ENCODE results near the gene GUCY2F.

GUCY2F gene

DNA sequence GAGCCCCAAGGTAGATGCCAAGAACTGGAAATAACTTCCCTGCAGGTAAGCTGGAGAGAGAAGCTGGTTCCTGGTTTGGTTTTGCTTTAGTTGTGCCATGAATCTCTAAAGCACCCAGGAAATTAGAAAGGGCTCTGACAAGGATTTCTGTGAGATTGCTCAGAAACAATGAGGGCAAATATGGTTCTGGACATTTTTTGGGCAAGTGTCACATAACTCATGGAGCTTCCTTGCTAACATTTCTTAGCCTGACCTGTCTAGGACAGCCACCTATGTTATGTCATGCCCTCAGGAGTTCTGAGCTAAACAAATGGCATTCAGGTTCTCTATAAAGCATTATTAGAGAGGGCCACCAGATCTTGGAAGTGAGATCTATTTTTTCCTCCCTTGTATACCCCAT lies 131.8 kb downstream of the GUCY2F start:
- no peak for DNase-seq (ENCODE audit: extremely low spot score)
- TF ChIP-seq NFRKB (IDR thresholded peaks at IDR 0.05) (no peak), ARNT (IDR thresholded peaks at IDR 0.05) (no peak), FOXM1 (IDR thresholded peaks at IDR 0.05; ENCODE audit: borderline replicate concordance) (no peak), SUZ12 (IDR thresholded peaks at IDR 0.05) (no peak), ELF4 (IDR thresholded peaks at IDR 0.05) (no peak), HDGF (IDR thresholded peaks at IDR 0.05; ENCODE audit: borderline replicate concordance) (no peak), SP1 (IDR thresholded peaks at IDR 0.05) (no peak), LEF1 (IDR thresholded peaks at IDR 0.05; ENCODE audit: borderline replicate concordance) (no peak)
- TF ChIP-seq, protein P1, sequence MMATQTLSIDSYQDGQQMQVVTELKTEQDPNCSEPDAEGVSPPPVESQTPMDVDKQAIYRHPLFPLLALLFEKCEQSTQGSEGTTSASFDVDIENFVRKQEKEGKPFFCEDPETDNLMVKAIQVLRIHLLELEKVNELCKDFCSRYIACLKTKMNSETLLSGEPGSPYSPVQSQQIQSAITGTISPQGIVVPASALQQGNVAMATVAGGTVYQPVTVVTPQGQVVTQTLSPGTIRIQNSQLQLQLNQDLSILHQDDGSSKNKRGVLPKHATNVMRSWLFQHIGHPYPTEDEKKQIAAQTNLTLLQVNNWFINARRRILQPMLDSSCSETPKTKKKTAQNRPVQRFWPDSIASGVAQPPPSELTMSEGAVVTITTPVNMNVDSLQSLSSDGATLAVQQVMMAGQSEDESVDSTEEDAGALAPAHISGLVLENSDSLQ (IDR thresholded peaks at IDR 0.05) = no peak
- ChIA-PET POLR2A (no interaction called here), CTCF (no interaction called here)

DNA sequence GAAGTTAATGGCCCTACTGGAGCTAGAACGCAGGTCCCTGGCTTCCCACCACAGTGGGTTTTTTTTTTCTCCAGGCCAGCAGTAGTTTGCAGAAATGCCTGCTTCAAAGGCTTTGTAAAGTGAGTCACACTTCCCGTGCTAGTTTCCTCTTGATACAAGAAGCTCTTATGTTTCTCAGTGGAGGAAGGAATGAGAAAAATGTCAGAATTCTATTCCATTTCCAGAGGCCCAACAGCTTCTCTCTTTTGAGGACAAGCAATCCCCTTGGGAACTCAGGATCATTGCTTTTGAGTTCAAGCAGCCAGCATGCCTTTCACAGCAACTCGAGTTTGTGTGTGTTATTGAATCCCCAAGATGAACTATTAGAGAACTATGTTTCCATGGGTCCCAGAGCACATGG lies 134.3 kb downstream of the GUCY2F start:
- TF ChIP-seq ZNF384 (IDR thresholded peaks at IDR 0.05) = no peak
- no peak for TF ChIP-seq LEF1 (IDR thresholded peaks at IDR 0.05; ENCODE audit: borderline replicate concordance)
- no peak for TF ChIP-seq BHLHE40 (IDR thresholded peaks at IDR 0.05; ENCODE audit: borderline replicate concordance)
- no peak for TF ChIP-seq FOXK2 (IDR thresholded peaks at IDR 0.05)
- TF ChIP-seq SUZ12 (IDR thresholded peaks at IDR 0.05) = no peak
- TF ChIP-seq SP1 (IDR thresholded peaks at IDR 0.05) = no peak
- no peak for TF ChIP-seq CTBP1 (IDR thresholded peaks at IDR 0.05; ENCODE audit: borderline replicate concordance)
- TF ChIP-seq TARDBP (IDR thresholded peaks at IDR 0.05) = no peak
- no peak for TF ChIP-seq L3MBTL2 (conservative IDR thresholded peaks at IDR 0.05)
- ChIA-PET CTCF (interaction anchor here (0.6 kb wide), 2 partner anchors 11 to 16 kb away, joined by 3 to 4 read pairs; no protein-coding TSS in a partner anchor), POLR2A (no interaction called here)
- no peak for DNase-seq (ENCODE audit: extremely low spot score)

DNA sequence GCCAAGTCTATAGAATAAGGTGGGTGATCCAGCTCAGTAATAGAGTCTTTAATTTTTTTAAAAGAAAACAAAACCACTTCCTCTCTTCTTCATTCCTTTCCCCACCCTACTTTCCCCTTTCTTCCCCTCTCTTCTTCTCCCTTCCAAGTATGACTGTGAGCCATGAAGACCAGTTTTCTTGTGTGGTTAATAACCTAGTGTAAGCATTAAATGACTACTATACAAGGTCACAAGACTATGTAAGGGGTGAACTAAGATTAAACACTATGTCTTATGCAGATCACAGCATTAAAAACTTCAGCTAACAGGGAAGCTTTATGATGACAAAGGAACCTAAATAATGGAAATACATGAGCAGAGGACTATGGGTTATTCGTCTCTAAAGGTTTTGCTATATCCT lies 135.4 kb downstream of the GUCY2F start:
- ChIA-PET POLR2A (no interaction called here), CTCF (no interaction called here)
- DNase-seq (ENCODE audit: extremely low spot score) = no peak
- TF ChIP-seq ARNT (IDR thresholded peaks at IDR 0.05) (no peak), HDGF (IDR thresholded peaks at IDR 0.05; ENCODE audit: borderline replicate concordance) (no peak), BHLHE40 (IDR thresholded peaks at IDR 0.05; ENCODE audit: borderline replicate concordance) (no peak), ELF4 (IDR thresholded peaks at IDR 0.05) (no peak), FOXK2 (IDR thresholded peaks at IDR 0.05) (no peak), SP1 (IDR thresholded peaks at IDR 0.05) (no peak), FOXA1 (IDR thresholded peaks at IDR 0.05) (no peak), L3MBTL2 (conservative IDR thresholded peaks at IDR 0.05) (no peak), CTBP1 (IDR thresholded peaks at IDR 0.05; ENCODE audit: borderline replicate concordance) (no peak), FOXM1 (IDR thresholded peaks at IDR 0.05; ENCODE audit: borderline replicate concordance) (no peak), ZNF384 (IDR thresholded peaks at IDR 0.05) (no peak), LEF1 (IDR thresholded peaks at IDR 0.05; ENCODE audit: borderline replicate concordance) (no peak), SUZ12 (IDR thresholded peaks at IDR 0.05) (no peak), TARDBP (IDR thresholded peaks at IDR 0.05) (no peak)
- TF ChIP-seq, protein P1 (IDR thresholded peaks at IDR 0.05) = no peak

DNA sequence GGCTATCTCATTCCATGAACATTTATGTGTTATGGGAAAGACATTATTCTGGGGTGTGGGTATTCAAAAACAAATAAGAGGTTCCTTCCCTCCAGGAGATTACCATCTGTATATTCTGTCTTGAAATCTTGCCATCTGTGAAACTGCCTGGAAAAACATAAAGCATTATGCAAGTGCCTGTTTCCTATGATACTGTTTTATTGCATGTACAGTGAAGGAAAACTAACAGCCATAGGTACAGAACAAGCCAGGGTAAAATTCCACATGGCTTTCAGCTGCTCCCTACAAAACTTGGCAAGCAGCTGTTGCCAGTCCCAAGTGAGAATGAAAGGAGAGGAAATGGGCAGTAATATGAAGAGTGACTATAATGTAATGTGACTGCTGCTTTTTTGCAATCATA lies 136.0 kb downstream of the GUCY2F start:
- TF ChIP-seq LEF1 (IDR thresholded peaks at IDR 0.05; ENCODE audit: borderline replicate concordance) = no peak
- no peak for TF ChIP-seq TARDBP (IDR thresholded peaks at IDR 0.05)
- TF ChIP-seq, protein P1 (IDR thresholded peaks at IDR 0.05) = no peak
- no peak for TF ChIP-seq BHLHE40 (IDR thresholded peaks at IDR 0.05; ENCODE audit: borderline replicate concordance)
- TF ChIP-seq CTBP1 (IDR thresholded peaks at IDR 0.05; ENCODE audit: borderline replicate concordance) = no peak
- TF ChIP-seq FOXA1 (IDR thresholded peaks at IDR 0.05) = no peak
- TF ChIP-seq ARNT (IDR thresholded peaks at IDR 0.05) = no peak
- no peak for TF ChIP-seq ELF4 (IDR thresholded peaks at IDR 0.05)
- TF ChIP-seq HDGF (IDR thresholded peaks at IDR 0.05; ENCODE audit: borderline replicate concordance) = no peak
- ChIA-PET POLR2A (no interaction called here), CTCF (no interaction called here)
- no peak for DNase-seq (ENCODE audit: extremely low spot score)

DNA sequence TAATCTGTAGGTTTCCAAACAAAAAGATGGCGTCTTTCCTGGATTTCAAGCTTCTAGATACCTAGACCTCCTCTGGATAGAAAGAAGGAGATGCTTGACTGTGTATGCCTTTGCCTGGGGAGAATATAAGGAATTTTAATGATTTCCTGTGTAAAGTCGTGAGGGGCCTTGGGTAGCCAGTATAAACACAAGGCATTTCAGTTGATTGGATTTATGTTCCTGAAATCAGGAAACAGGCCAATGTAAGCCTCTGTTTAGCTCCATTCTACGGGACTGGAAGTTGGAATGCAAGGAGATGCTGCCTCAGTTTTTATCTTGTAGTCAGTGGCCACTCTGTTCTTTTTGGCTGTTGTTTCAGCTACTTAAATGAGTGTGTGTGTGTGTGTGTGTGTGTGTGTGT lies 137.2 kb downstream of the GUCY2F start:
- CTCF ChIA-PET = no interaction called here

DNA sequence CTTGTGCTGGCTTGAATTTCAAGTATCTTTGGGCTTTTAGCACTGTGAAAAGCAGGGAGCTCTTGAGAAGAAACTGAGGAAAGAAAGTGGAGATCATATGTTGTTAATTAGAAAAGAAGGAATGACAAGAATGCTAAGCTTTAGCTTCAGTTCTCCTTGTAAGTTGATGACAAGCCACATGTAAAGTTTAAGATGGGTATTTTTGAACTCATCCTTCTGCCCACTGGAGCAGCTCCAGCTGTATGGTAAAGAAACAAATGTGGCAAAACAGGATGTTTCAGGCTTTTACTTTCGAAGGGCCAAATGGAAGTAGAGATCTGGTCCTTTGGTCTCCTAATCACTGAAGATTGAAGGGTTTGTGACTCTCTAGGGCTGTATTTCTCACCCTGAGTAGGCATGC lies 137.8 kb downstream of the GUCY2F start:
- DNase-seq (ENCODE audit: extremely low spot score) = no peak
- no peak for TF ChIP-seq SUZ12 (IDR thresholded peaks at IDR 0.05)
- no peak for TF ChIP-seq NFRKB (IDR thresholded peaks at IDR 0.05)
- TF ChIP-seq, protein P1 (IDR thresholded peaks at IDR 0.05) = no peak
- TF ChIP-seq TARDBP (IDR thresholded peaks at IDR 0.05) = no peak
- TF ChIP-seq L3MBTL2 (conservative IDR thresholded peaks at IDR 0.05) = no peak
- TF ChIP-seq SP1 (IDR thresholded peaks at IDR 0.05) = no peak
- TF ChIP-seq ARNT (IDR thresholded peaks at IDR 0.05) = no peak
- no peak for TF ChIP-seq FOXA1 (IDR thresholded peaks at IDR 0.05)
- no peak for TF ChIP-seq FOXM1 (IDR thresholded peaks at IDR 0.05; ENCODE audit: borderline replicate concordance)
- TF ChIP-seq HDGF (IDR thresholded peaks at IDR 0.05; ENCODE audit: borderline replicate concordance) = no peak
- TF ChIP-seq ZNF384 (IDR thresholded peaks at IDR 0.05) = no peak
- TF ChIP-seq ELF4 (IDR thresholded peaks at IDR 0.05) = no peak
- TF ChIP-seq BHLHE40 (IDR thresholded peaks at IDR 0.05; ENCODE audit: borderline replicate concordance) = no peak
- TF ChIP-seq FOXK2 (IDR thresholded peaks at IDR 0.05) = no peak
- TF ChIP-seq CTBP1 (IDR thresholded peaks at IDR 0.05; ENCODE audit: borderline replicate concordance) = no peak
- TF ChIP-seq LEF1 (IDR thresholded peaks at IDR 0.05; ENCODE audit: borderline replicate concordance) = no peak
- ChIA-PET POLR2A (no interaction called here), CTCF (no interaction called here)

More for the DNA sequence above, 137.2 kb downstream of the GUCY2F start:
- TF ChIP-seq LEF1 (IDR thresholded peaks at IDR 0.05; ENCODE audit: borderline replicate concordance) (no peak), BHLHE40 (IDR thresholded peaks at IDR 0.05; ENCODE audit: borderline replicate concordance) (no peak), NFRKB (IDR thresholded peaks at IDR 0.05) (no peak), ARNT (IDR thresholded peaks at IDR 0.05) (no peak), TARDBP (IDR thresholded peaks at IDR 0.05) (no peak), SP1 (IDR thresholded peaks at IDR 0.05) (no peak)
- DNase-seq (ENCODE audit: extremely low spot score) = no peak
- POLR2A ChIA-PET = no interaction called here

Data from HEK293T (cell line).